ENCODE data around the gene MUC3A. TPM values are rescaled to one million over a fixed set of nuclear protein-coding genes. Genes with fewer than 3 reads are reported as not detected.

The MUC3A gene
- total and polyA plus RNA-seq, 2 of the 8 experiments (the other 6 are each of a cell fraction or from before 2014, with no cell fraction given): 15.4 to 43.9 TPM

DNA sequence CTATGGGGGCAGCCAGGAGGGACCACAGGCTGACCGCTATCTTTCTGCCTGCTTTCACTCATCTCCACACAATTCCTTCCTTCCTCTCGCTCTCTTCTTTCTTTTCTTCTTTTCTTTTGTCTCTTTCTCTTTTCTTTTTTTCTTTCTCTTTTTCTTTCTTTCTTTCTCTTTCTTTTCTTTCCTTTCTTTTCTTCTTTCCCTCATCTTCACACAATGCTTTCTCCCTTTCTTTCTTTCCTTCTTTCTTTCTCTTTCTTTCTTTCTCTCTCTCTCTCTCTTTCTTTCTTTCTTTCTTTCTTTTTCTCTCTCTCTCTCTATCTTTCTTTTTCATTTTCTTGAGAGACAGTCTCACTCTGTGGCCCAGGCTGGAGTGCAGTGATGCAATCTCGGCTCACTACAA is 13.2 kb downstream of the MUC3A start (continued):
- TF ChIP-seq, protein P1, sequence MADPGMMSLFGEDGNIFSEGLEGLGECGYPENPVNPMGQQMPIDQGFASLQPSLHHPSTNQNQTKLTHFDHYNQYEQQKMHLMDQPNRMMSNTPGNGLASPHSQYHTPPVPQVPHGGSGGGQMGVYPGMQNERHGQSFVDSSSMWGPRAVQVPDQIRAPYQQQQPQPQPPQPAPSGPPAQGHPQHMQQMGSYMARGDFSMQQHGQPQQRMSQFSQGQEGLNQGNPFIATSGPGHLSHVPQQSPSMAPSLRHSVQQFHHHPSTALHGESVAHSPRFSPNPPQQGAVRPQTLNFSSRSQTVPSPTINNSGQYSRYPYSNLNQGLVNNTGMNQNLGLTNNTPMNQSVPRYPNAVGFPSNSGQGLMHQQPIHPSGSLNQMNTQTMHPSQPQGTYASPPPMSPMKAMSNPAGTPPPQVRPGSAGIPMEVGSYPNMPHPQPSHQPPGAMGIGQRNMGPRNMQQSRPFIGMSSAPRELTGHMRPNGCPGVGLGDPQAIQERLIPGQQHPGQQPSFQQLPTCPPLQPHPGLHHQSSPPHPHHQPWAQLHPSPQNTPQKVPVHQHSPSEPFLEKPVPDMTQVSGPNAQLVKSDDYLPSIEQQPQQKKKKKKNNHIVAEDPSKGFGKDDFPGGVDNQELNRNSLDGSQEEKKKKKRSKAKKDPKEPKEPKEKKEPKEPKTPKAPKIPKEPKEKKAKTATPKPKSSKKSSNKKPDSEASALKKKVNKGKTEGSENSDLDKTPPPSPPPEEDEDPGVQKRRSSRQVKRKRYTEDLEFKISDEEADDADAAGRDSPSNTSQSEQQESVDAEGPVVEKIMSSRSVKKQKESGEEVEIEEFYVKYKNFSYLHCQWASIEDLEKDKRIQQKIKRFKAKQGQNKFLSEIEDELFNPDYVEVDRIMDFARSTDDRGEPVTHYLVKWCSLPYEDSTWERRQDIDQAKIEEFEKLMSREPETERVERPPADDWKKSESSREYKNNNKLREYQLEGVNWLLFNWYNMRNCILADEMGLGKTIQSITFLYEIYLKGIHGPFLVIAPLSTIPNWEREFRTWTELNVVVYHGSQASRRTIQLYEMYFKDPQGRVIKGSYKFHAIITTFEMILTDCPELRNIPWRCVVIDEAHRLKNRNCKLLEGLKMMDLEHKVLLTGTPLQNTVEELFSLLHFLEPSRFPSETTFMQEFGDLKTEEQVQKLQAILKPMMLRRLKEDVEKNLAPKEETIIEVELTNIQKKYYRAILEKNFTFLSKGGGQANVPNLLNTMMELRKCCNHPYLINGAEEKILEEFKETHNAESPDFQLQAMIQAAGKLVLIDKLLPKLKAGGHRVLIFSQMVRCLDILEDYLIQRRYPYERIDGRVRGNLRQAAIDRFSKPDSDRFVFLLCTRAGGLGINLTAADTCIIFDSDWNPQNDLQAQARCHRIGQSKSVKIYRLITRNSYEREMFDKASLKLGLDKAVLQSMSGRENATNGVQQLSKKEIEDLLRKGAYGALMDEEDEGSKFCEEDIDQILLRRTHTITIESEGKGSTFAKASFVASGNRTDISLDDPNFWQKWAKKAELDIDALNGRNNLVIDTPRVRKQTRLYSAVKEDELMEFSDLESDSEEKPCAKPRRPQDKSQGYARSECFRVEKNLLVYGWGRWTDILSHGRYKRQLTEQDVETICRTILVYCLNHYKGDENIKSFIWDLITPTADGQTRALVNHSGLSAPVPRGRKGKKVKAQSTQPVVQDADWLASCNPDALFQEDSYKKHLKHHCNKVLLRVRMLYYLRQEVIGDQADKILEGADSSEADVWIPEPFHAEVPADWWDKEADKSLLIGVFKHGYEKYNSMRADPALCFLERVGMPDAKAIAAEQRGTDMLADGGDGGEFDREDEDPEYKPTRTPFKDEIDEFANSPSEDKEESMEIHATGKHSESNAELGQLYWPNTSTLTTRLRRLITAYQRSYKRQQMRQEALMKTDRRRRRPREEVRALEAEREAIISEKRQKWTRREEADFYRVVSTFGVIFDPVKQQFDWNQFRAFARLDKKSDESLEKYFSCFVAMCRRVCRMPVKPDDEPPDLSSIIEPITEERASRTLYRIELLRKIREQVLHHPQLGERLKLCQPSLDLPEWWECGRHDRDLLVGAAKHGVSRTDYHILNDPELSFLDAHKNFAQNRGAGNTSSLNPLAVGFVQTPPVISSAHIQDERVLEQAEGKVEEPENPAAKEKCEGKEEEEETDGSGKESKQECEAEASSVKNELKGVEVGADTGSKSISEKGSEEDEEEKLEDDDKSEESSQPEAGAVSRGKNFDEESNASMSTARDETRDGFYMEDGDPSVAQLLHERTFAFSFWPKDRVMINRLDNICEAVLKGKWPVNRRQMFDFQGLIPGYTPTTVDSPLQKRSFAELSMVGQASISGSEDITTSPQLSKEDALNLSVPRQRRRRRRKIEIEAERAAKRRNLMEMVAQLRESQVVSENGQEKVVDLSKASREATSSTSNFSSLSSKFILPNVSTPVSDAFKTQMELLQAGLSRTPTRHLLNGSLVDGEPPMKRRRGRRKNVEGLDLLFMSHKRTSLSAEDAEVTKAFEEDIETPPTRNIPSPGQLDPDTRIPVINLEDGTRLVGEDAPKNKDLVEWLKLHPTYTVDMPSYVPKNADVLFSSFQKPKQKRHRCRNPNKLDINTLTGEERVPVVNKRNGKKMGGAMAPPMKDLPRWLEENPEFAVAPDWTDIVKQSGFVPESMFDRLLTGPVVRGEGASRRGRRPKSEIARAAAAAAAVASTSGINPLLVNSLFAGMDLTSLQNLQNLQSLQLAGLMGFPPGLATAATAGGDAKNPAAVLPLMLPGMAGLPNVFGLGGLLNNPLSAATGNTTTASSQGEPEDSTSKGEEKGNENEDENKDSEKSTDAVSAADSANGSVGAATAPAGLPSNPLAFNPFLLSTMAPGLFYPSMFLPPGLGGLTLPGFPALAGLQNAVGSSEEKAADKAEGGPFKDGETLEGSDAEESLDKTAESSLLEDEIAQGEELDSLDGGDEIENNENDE (IDR thresholded peaks at IDR 0.05; ENCODE audit: insufficient replicate concordance, low read length): no peak
- TF ChIP-seq POLR2A (IDR thresholded peaks at IDR 0.05; ENCODE audit: control extremely low read depth in 1 of 2, low read depth in 2 of 2, low read length in 2 of 2): no peak
- no peak for TF ChIP-seq ASH2L (IDR thresholded peaks at IDR 0.05; ENCODE audit: low read length)
- no peak for TF ChIP-seq PHF8 (conservative IDR thresholded peaks at IDR 0.05; ENCODE audit: low read depth, low read length)
- TF ChIP-seq RFX5 (IDR thresholded peaks at IDR 0.05; ENCODE audit: borderline replicate concordance, low read depth, low read length): no peak
- TF ChIP-seq E2F6 (IDR thresholded peaks at IDR 0.05): no peak
- TF ChIP-seq HDAC6 (IDR thresholded peaks at IDR 0.05; ENCODE audit: low read depth, low read length): no peak
- no peak for TF ChIP-seq YY1 (IDR thresholded peaks at IDR 0.05; ENCODE audit: low read depth, low read length)
- TF ChIP-seq HDAC2 (IDR thresholded peaks at IDR 0.05; ENCODE audit: borderline replicate concordance in 1 of 2, low read depth in 2 of 2, low read length in 2 of 2): no peak

Data from H1 (cell line).